WERI-Rb-1 (cell line): Measurements from ENCODE around the gene KCNIP1.

Experiments
- DNase-seq: peaks from one replicate; pipeline ENCODE4 v3.0.0-alpha.2; 2020
- H3K27ac ChIP-seq: fragments of 250-450 bp; sonication (Bioruptor Pico); 2 replicates; pipeline ENCODE4 v1.5.1; 2020; ENCODE audit warnings: mild to moderate bottlenecking, moderate library complexity
- H3K27me3 ChIP-seq: fragments of 250-450 bp; sonication (Bioruptor Pico); 2 replicates; pipeline ENCODE4 v1.5.1; 2021; ENCODE audit warnings: mild to moderate bottlenecking, low read depth, moderate library complexity; ENCODE audit not compliant: insufficient read depth, severe bottlenecking
- H3K36me3 ChIP-seq: fragments of 250-450 bp; sonication (Bioruptor Pico); 2 replicates; pipeline ENCODE4 v1.5.1; 2020; ENCODE audit warnings: mild to moderate bottlenecking, moderate library complexity
- H3K4me3 ChIP-seq: 2 replicates; pipeline ENCODE4 v1.5.1; 2011; ENCODE audit warnings: low read depth, mild to moderate bottlenecking, control low read depth, low read length
- H3K9me3 ChIP-seq: fragments of 250-450 bp; sonication (Bioruptor Pico); 2 replicates; pipeline ENCODE4 v1.5.1; 2021; ENCODE audit warnings: mild to moderate bottlenecking, moderate library complexity; ENCODE audit not compliant: severe bottlenecking
- CTCF ChIP-seq: IDR thresholded peaks from 2 replicates; pipeline ENCODE4 v1.5.1; 2011; ENCODE audit warnings: low read depth, mild to moderate bottlenecking, control low read depth, inconsistent platforms, low read length

The KCNIP1 gene

GRCh38 chr5:170655920-170656319 is 152.1 kb downstream of the KCNIP1 start:
- H3K27me3 ChIP-seq: peaks cover 76% of the 10 kb centered on the region
- no peak overlapping the region for H3K4me3 ChIP-seq
- H3K36me3 ChIP-seq: no peaks in the 10 kb centered on the region
- TF ChIP-seq CTCF: no peak
- DNase-seq: no peak
- no peaks in the 10 kb centered on the region for H3K9me3 ChIP-seq
- H3K27ac ChIP-seq: no peak overlapping the region

GRCh38 chr5:170656346-170656745 is 152.5 kb downstream of the KCNIP1 start:
- no peak for TF ChIP-seq CTCF
- no peak overlapping the region for H3K4me3 ChIP-seq
- no peaks in the 10 kb centered on the region for H3K36me3 ChIP-seq
- no peaks in the 10 kb centered on the region for H3K9me3 ChIP-seq
- DNase-seq: no peak
- H3K27ac ChIP-seq: no peak overlapping the region
- H3K27me3 ChIP-seq: peaks cover 74% of the 10 kb centered on the region

GRCh38 chr5:170660531-170660930 is 156.7 kb downstream of the KCNIP1 start:
- H3K4me3 ChIP-seq: no peak overlapping the region
- peaks cover 76% of the 10 kb centered on the region for H3K27me3 ChIP-seq
- no peak for DNase-seq
- H3K9me3 ChIP-seq: no peaks in the 10 kb centered on the region
- no peaks in the 10 kb centered on the region for H3K36me3 ChIP-seq
- H3K27ac ChIP-seq: no peak overlapping the region
- no peak for TF ChIP-seq CTCF

- Histone ChIP-seq H3K27me3 (peaks cover 78% of the 10 kb centered on the region), H3K36me3 (no peaks in the 10 kb centered on the region), H3K4me3 (no peak overlapping the region), H3K9me3 (no peaks in the 10 kb centered on the region), H3K27ac (no peak overlapping the region)
- no peak for DNase-seq
- TF ChIP-seq CTCF: no peak
Measured at GRCh38 chr5:170662966-170663365, 159.1 kb downstream of the KCNIP1 start.

GRCh38 chr5:170678811-170679210 is 175.0 kb downstream of the KCNIP1 start:
- no peak overlapping the region for H3K27ac ChIP-seq
- no peaks in the 10 kb centered on the region for H3K9me3 ChIP-seq
- no peak overlapping the region for H3K4me3 ChIP-seq
- no peaks in the 10 kb centered on the region for H3K36me3 ChIP-seq
- no peak for TF ChIP-seq CTCF
- H3K27me3 ChIP-seq: peaks cover 58% of the 10 kb centered on the region
- DNase-seq: no peak

GRCh38 chr5:170681013-170681433 is 177.2 kb downstream of the KCNIP1 start:
- Histone ChIP-seq H3K4me3 (no peak overlapping the region), H3K36me3 (no peaks in the 10 kb centered on the region), H3K27ac (no peak overlapping the region), H3K27me3 (peaks cover 68% of the 10 kb centered on the region), H3K9me3 (no peaks in the 10 kb centered on the region)
- no peak for DNase-seq
- no peak for TF ChIP-seq CTCF
